ENCODE results near the gene GNPAT.

GNPAT gene

DNA sequence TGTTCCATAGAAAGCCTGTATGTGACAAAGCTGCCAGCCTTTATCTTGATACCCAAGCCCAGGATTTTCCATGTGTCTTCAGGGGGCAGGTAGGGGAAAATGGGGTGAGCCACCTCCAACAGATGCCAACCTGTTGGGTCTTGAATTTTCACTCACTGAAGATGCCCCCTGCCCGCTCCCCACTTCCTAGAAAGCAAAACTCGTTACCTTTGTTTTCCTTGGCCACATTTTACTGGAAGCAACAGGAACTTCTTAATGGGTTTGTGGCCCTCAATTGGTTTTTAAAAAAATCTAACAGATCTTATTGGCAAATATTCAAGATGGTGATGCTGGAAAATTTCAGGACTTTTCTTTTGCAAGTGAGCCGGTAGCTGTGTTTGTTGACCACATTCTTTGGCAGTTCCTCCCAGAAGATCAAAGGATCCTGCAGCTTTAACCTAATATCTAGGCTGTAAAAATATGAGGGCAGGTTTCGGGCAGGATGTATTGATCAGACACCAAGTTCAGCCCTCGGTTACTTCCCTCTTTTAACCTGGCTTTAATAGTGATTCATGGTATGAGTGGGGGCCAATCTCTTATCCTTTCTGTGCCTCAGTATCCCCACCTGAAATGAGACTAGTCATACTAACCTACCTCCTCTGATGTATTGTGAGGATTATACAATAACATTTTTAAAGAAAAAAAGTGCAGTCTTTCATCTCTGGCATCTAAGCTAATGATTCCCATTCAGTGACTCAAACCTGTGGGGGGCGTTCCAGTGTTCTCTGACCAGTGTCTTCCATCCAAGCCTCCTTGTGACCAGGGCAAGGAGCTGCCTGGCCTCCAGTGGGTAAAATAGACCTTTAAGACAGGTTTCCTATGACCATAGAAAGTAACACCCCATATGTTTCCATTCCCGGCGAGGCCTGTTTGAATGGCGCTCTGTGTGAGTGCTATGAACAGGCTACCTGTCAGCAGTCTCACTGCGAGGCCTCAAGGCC, 21.3 kb upstream of the GNPAT start:
- TF ChIP-seq, protein P1, sequence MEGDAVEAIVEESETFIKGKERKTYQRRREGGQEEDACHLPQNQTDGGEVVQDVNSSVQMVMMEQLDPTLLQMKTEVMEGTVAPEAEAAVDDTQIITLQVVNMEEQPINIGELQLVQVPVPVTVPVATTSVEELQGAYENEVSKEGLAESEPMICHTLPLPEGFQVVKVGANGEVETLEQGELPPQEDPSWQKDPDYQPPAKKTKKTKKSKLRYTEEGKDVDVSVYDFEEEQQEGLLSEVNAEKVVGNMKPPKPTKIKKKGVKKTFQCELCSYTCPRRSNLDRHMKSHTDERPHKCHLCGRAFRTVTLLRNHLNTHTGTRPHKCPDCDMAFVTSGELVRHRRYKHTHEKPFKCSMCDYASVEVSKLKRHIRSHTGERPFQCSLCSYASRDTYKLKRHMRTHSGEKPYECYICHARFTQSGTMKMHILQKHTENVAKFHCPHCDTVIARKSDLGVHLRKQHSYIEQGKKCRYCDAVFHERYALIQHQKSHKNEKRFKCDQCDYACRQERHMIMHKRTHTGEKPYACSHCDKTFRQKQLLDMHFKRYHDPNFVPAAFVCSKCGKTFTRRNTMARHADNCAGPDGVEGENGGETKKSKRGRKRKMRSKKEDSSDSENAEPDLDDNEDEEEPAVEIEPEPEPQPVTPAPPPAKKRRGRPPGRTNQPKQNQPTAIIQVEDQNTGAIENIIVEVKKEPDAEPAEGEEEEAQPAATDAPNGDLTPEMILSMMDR (IDR thresholded peaks at IDR 0.05; ENCODE audit: low read depth, low read length, missing control alignments): no peak
- DNase-seq (ENCODE audit: low read depth): no peak
- no peak overlapping the region for H3K4me3 ChIP-seq (ENCODE audit: low read depth, low read length)

DNA sequence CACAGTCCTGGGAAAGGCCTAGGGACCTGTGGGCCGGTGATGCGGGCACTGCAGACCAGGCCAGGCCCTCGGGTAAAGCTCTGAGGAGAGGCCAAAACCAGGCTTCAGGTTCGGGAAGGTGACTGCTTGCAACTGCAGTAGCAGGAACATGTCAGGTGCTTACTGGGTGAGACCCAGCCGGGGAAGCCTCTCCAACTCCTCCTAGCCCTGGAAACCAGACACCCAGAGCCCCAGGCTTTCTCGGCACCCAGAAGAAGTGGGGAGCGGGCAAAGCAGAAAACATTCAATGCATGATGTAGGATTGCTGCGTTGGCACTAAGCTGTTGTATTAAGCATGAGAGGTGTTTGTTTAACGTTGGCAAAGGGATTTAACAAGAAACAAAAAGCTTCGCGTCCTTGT, 20.2 kb upstream of the GNPAT start:
- H3K4me3 ChIP-seq (ENCODE audit: low read depth, low read length): no peak overlapping the region
- TF ChIP-seq, protein P1 (IDR thresholded peaks at IDR 0.05; ENCODE audit: low read depth, low read length, missing control alignments): no peak
- DNase-seq (ENCODE audit: low read depth): no peak

DNA sequence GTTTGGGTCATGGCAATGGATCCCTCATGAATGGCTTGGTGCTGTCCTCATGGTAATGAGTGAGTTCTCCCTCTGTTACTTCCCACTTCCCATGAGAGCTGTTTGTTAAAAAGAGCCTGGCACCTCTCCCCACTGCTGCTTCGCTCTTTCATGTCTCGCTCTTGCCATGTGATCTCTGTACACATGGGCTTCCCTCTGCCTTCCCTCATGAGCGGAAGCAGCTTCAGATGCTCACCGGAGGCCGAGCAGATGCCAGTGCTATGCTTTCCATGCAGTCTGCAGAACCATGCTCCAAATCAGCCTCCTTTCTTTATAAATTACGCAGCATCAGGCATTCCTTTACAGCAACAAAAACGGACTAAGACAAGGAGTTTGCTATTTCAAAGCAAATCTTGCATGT, 14.9 kb upstream of the GNPAT start:
- TF ChIP-seq, protein P1 (IDR thresholded peaks at IDR 0.05; ENCODE audit: low read depth, low read length, missing control alignments): no peak
- no peak for DNase-seq (ENCODE audit: low read depth)

DNA sequence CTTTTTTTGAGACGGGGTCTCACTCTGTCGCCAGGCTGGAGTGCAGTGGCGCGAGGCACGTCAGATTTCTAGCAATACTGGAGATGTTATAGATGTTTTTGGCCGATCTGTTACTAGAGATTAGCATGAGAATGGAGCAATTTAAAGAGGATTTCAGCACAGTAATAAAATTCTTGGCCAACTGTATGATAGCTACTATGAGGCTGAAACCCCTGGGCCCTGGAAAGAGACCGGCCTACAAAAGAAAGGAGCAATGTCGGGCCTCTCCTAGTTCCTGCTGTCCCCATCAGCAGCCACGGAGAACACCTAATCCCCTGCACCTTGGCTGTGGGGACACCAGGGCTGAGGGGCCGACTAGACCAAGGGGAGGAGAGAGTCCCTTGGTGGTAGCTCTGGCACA, 9.5 kb upstream of the GNPAT start:
- H3K4me3 ChIP-seq (ENCODE audit: low read depth, low read length): no peak overlapping the region
- no peak for DNase-seq (ENCODE audit: low read depth)
- TF ChIP-seq, protein P1 (IDR thresholded peaks at IDR 0.05; ENCODE audit: low read depth, low read length, missing control alignments): no peak

More for the DNA sequence above, 14.9 kb upstream of the GNPAT start:
- H3K4me3 ChIP-seq (ENCODE audit: low read depth, low read length): no peak overlapping the region

DNA sequence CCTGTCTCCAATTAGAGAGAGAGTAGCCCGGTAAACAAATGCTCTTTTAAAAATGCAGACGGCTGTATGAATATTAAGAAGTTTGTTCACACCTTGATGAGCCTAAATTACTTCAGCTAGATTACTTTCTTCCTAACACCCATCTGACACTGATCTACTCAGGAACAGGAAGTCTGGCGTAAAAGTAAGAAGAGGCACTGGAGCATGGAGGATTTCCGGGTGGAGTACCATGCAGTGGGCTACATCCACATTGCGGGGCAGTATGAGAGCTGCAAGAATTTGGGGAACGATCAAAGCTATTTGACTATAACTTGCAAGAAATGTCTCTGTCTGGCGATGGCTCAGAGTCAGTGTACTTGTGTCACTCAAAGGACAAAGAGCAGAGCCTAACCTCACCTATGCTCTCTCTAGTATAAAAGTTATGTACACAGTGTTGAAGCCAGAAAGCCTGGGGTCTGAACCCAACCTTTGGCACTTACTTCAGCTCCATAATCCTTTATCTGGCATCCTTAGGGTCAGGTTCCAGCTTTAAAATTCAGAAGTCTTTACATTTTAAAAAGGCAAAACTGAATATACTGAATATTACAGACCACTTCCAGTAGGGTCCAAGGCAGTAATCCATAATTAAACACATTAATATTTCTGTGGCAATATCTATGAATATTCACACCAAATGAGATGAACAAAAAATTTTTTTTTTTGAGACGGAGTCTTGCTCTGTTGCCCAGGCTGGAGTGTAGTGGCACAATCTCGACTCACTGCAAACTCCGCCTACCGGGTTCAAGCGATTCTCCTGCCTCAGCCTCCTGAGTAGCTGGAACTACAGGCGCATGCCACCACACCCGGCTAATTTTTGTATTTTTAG, 7.9 kb upstream of the GNPAT start:
- H3K4me3 ChIP-seq (ENCODE audit: low read depth, low read length): no peak overlapping the region
- DNase-seq (ENCODE audit: low read depth): no peak

DNA sequence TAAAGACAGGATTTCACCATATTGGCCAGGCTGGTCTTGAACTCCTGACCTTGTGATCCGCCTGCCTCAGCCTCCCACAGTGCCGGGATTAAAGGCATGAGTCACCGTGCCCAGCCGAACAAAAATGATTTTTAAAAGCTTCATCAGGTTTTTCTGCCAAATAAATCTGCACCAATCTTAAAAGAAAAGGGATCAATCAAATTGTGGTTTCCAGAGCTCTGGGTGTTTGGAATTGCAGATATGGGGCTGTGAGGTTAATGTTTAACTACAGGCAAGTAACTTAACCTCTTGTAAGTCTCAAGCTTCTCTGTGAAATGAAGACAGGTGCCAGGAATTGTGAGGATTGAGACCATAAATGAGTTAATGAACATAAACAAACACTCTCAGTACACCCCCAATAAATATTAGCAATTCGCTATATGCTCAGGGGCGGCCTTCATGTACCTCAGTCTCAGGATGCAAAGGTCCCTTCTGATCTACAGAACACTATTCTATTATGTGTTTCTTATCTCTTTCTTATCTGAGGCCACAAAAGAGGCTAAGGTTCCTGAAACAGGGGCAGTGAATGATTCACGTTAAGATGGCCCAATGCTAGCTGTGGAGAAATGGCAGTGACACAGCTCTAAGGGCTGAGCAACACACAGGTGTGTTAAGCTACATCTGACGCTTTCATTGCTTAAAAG, 7.1 kb upstream of the GNPAT start:
- DNase-seq (ENCODE audit: low read depth): no peak
- TF ChIP-seq, protein P1 (IDR thresholded peaks at IDR 0.05; ENCODE audit: low read depth, low read length, missing control alignments): no peak
- H3K4me3 ChIP-seq (ENCODE audit: low read depth, low read length): no peak overlapping the region

More for the DNA sequence above, 7.9 kb upstream of the GNPAT start:
- TF ChIP-seq, protein P1 (IDR thresholded peaks at IDR 0.05; ENCODE audit: low read depth, low read length, missing control alignments): no peak
